Fibroblast of skin of right biceps (primary cell): Measurements from ENCODE around the gene PCDHB15.
"Not testable (repeated sequence)": the region's sequence is repeated elsewhere in the genome, so short reads cannot be mapped to it uniquely, and the experiment has no call there.

Experiments
- DNase-seq: peaks from one replicate; pipeline ENCODE4 v3.0.0-alpha.2; 2013

The PCDHB15 gene

GRCh38 chr5:141245250-141245717 is at the start of gene PCDHB15:
PCDHB15 (plus strand) TSS chr5:141245395; CDS start chr5:141245579, 184 bp downstream.
- no peak for DNase-seq

- no peak for DNase-seq
These were observed 48.8 kb upstream of the PCDHB15 start for GRCh38 chr5:141196363-141196762.

GRCh38 chr5:141199359-141200235 is 45.6 kb upstream of the PCDHB15 start, which contains the start of gene PCDHB11:
PCDHB11 (plus strand) TSS chr5:141199627; CDS start chr5:141199775, 148 bp downstream.
- DNase-seq, result no peak

GRCh38 chr5:141201126-141201525 is 44.1 kb upstream of the PCDHB15 start:
- DNase-seq, result not testable (repeated sequence)

- not testable (repeated sequence) for DNase-seq
These were observed 43.5 kb upstream of the PCDHB15 start for GRCh38 chr5:141201646-141202045.

- DNase-seq, result no peak
These were observed 36.7 kb upstream of the PCDHB15 start, which contains the start of gene PCDHB12 for GRCh38 chr5:141208478-141208877. PCDHB12 (plus strand) TSS chr5:141208719; CDS start chr5:141208908, 189 bp downstream.

GRCh38 chr5:141210281-141210680 is 34.9 kb upstream of the PCDHB15 start:
- not testable (repeated sequence) for DNase-seq

- DNase-seq, result not testable (repeated sequence)
These were observed 34.3 kb upstream of the PCDHB15 start for GRCh38 chr5:141210849-141211248.

- peak; percentile 5 for DNase-seq
These were observed 31.4 kb upstream of the PCDHB15 start, which contains the start of gene PCDHB13 for GRCh38 chr5:141213656-141214339. PCDHB13 (plus strand) TSS chr5:141213919; CDS start chr5:141214124, 205 bp downstream.

GRCh38 chr5:141214583-141214982 is 30.6 kb upstream of the PCDHB15 start:
- not testable (repeated sequence) for DNase-seq

GRCh38 chr5:141215504-141215903 is 29.7 kb upstream of the PCDHB15 start:
- not testable (repeated sequence) for DNase-seq

- not testable (repeated sequence) for DNase-seq
These were observed 29.2 kb upstream of the PCDHB15 start for GRCh38 chr5:141216035-141216434.

- DNase-seq, result peak; percentile 3
These were observed 21.9 kb upstream of the PCDHB15 start, which contains the start of gene PCDHB14 for GRCh38 chr5:141223112-141223783. PCDHB14 (plus strand) TSS chr5:141223343; CDS start chr5:141223506, 163 bp downstream.

- DNase-seq, result not testable (repeated sequence)
These were observed 20.4 kb upstream of the PCDHB15 start for GRCh38 chr5:141224844-141225243.

GRCh38 chr5:141225421-141225820 is 19.8 kb upstream of the PCDHB15 start:
- DNase-seq, result not testable (repeated sequence)

- DNase-seq, result no peak
These were observed 11.0 kb upstream of the PCDHB15 start for GRCh38 chr5:141234109-141234667.

- DNase-seq, result not testable (repeated sequence)
These were observed 9.3 kb upstream of the PCDHB15 start for GRCh38 chr5:141235922-141236321.

GRCh38 chr5:141236516-141237313 is 8.5 kb upstream of the PCDHB15 start:
- DNase-seq, result no peak

- no peak for DNase-seq
These were observed 3.7 kb upstream of the PCDHB15 start for GRCh38 chr5:141241496-141241895.

- DNase-seq, result not testable (repeated sequence)
These were observed 1.8 kb downstream of the PCDHB15 start for GRCh38 chr5:141246971-141247370.

- not testable (repeated sequence) for DNase-seq
These were observed 2.2 kb downstream of the PCDHB15 start for GRCh38 chr5:141247434-141247833.
